HCT116 (cell line): ENCODE data around the gene CBFA2T2. TPM values are rescaled to one million over a fixed set of nuclear protein-coding genes. Genes with fewer than 3 reads are reported as not detected.

Experiments used
- ATAC-seq: fragments of 200-7000 bp; cut with Tn5 transposase; 2 replicates; pipeline ENCODE4 v1.9.1; 2020; ENCODE audit warnings: mild to moderate bottlenecking, moderate library complexity
- BruUV-seq: library from RNA; stranded (reverse); fragments of 400-500 nt; replicated peaks from 2 replicates; lab custom pipeline; 2021; lab: Mats Ljungman, UMichigan
- CTCF ChIA-PET: fragments of 300-600 bp; sonication (Branson Sonifier 250); formaldehyde crosslinking; loops from one replicate; lab custom pipeline; 2021; ENCODE audit warnings: antibody characterized with exemption; lab: Charles Lee
- POLR2A ChIA-PET: fragments of 300-600, 350-600 bp; sonication (Branson Sonifier 250); formaldehyde crosslinking; loops from one replicate; lab custom pipeline; 2021; ENCODE audit warnings: antibody characterized with exemption; lab: Charles Lee
- RAD21 ChIA-PET, 2 experiments: fragments of 300-600 bp; sonication (Branson Sonifier 250); formaldehyde crosslinking; loops; one replicate each; lab custom pipeline; 2023; ENCODE audit warnings: low total read pairs in 2 of 2; ENCODE audit not compliant: uncharacterized antibody in 2 of 2, unreplicated experiment in 2 of 2, low non-redundant PET in 1 of 2; lab: Charles Lee
- DNase-seq: peaks from one replicate; pipeline ENCODE4 v3.0.0-alpha.2; 2010; ENCODE audit warnings: low read depth, low spot score
- H2AFZ ChIP-seq: fragments of 200-600 bp; shearing (Covaris generic), sonication (generic); 2 replicates; pipeline ENCODE4 v1.6.1; 2017; ENCODE audit warnings: low read depth, mixed run types, mixed read lengths, antibody characterized with exemption, low read length; ENCODE audit not compliant: poor library complexity, severe bottlenecking
- H3K27ac ChIP-seq: 2 replicates; pipeline ENCODE4 v1.5.1; 2012; ENCODE audit warnings: low read depth, low read length
- H3K27me3 ChIP-seq: fragments of 200-600 bp; sonication (generic); 2 replicates; pipeline ENCODE4 v1.6.1; 2016; ENCODE audit warnings: mixed run types, low read length, mixed read lengths; ENCODE audit not compliant: insufficient read depth
- H3K36me3 ChIP-seq, 2 experiments: fragments of 200-500 bp in 1 of 2; fragments of 200-600 bp in 1 of 2; sonication (Bioruptor generic) in 1 of 2; sonication (generic) in 1 of 2; 2 replicates each; pipeline versions ENCODE4 v1.5.1 to v1.6.1; 2014 to 2016; ENCODE audit warnings: low read length in 2 of 2, inconsistent platforms in 1 of 2, mixed read lengths in 1 of 2, mixed run types in 1 of 2; ENCODE audit not compliant: insufficient read depth in 2 of 2, control insufficient read depth in 1 of 2
- H3K4me1 ChIP-seq, 2 experiments: fragments of 200-600 bp in 1 of 2; sonication (generic) in 1 of 2; 2 replicates each; pipeline versions ENCODE4 v1.5.1 to v1.6.1; 2012 to 2017; ENCODE audit warnings: low read length in 2 of 2, inconsistent platforms in 1 of 2, mild to moderate bottlenecking in 1 of 2, mixed read lengths in 1 of 2, mixed run types in 1 of 2, moderate library complexity in 1 of 2; ENCODE audit not compliant: insufficient read depth in 2 of 2, control insufficient read depth in 1 of 2
- H3K4me2 ChIP-seq: fragments of 200-600 bp; sonication (generic); 2 replicates; pipeline ENCODE4 v1.6.1; 2017; ENCODE audit warnings: mixed run types, low read length, mixed read lengths
- H3K4me3 ChIP-seq, 2 experiments: fragments of 200-600 bp in 1 of 2; sonication (generic) in 1 of 2; replicated peaks in 1 of 2; 2 replicates each; pipeline ENCODE4 v1.5.1; 2011 to 2016; ENCODE audit warnings: low read length in 2 of 2, control low read depth in 1 of 2, low read depth in 1 of 2, mild to moderate bottlenecking in 1 of 2, mixed read lengths in 1 of 2, mixed run types in 1 of 2
- H3K79me2 ChIP-seq: fragments of 200-600 bp; sonication (generic); 2 replicates; pipeline ENCODE4 v1.6.1; 2017; ENCODE audit warnings: mild to moderate bottlenecking, mixed run types, low read length, moderate library complexity, mixed read lengths; ENCODE audit not compliant: insufficient read depth
- H3K9ac ChIP-seq: fragments of 200-600 bp; sonication (generic); 2 replicates; pipeline ENCODE4 v1.6.1; 2016; ENCODE audit warnings: low read length, mixed read lengths
- H3K9me2 ChIP-seq: fragments of 200-600 bp; sonication (generic), shearing (Covaris generic); 2 replicates; pipeline ENCODE4 v1.6.1; 2017; ENCODE audit warnings: mixed run types, mild to moderate bottlenecking, moderate library complexity; ENCODE audit not compliant: insufficient read depth
- H3K9me3 ChIP-seq, 2 experiments: fragments of 200-500 bp in 1 of 2; fragments of 200-600 bp in 1 of 2; sonication (Bioruptor generic) in 1 of 2; sonication (generic) in 1 of 2; 2 replicates each; pipeline ENCODE4 v1.6.1; 2014 to 2017; ENCODE audit warnings: low read length in 2 of 2, mixed read lengths in 2 of 2, inconsistent platforms in 1 of 2, low read depth in 1 of 2, mild to moderate bottlenecking in 1 of 2, mixed run types in 1 of 2, moderate library complexity in 1 of 2; ENCODE audit not compliant: control insufficient read depth in 1 of 2, insufficient read depth in 1 of 2
- H4K20me1 ChIP-seq: fragments of 200-600 bp; sonication (generic), shearing (Covaris generic); 2 replicates; pipeline ENCODE4 v1.6.1; 2017; ENCODE audit warnings: mixed run types, mild to moderate bottlenecking, moderate library complexity; ENCODE audit not compliant: insufficient read depth
- CBX3 ChIP-seq: IDR thresholded peaks from 2 replicates; pipeline ENCODE4 v1.6.1; 2012; ENCODE audit warnings: low read depth
- CEBPB ChIP-seq: IDR thresholded peaks from 2 replicates; pipeline ENCODE4 v1.6.1; 2012; ENCODE audit warnings: low read depth
- ELF1 ChIP-seq: IDR thresholded peaks from 2 replicates; pipeline ENCODE4 v1.6.1; 2012; ENCODE audit warnings: low read depth, borderline replicate concordance
- POLR2A ChIP-seq: IDR thresholded peaks from 2 replicates; pipeline ENCODE4 v1.7.0; 2011; ENCODE audit warnings: borderline replicate concordance; ENCODE audit not compliant: insufficient read depth, insufficient read length; ENCODE audit errors: extremely low read depth
- SP1 ChIP-seq: IDR thresholded peaks from 2 replicates; pipeline ENCODE4 v1.6.1; 2012; ENCODE audit warnings: low read depth
- SRF ChIP-seq: IDR thresholded peaks from 2 replicates; pipeline ENCODE4 v1.6.1; 2012; ENCODE audit warnings: low read depth
- TCF7L2 ChIP-seq: IDR thresholded peaks from 2 replicates; pipeline ENCODE4 v1.7.0; 2011; ENCODE audit warnings: borderline replicate concordance, inconsistent platforms; ENCODE audit not compliant: insufficient read depth, insufficient read length; ENCODE audit errors: extremely low read depth
- ZNF274 ChIP-seq: fragments of 200-500 bp; sonication (Bioruptor generic); IDR thresholded peaks from 2 replicates; pipeline ENCODE4 v1.6.1; 2014; ENCODE audit warnings: mild to moderate bottlenecking, low read depth, low read length, inconsistent platforms
- intact Hi-C: fragments of 100-400 bp; cut with micrococcal nuclease; formaldehyde crosslinking; loops from 2 replicates; pipeline ENCODE4 v1.10.0; 2022
- total RNA-seq: library from RNA; stranded (reverse); gene quantifications from one replicate; pipeline ENCODE4 v1.2.1, GENCODE V29; 2021; ENCODE audit not compliant: unreplicated experiment
- TF ChIP-seq, protein P1 (sequence below): IDR thresholded peaks from 2 replicates; pipeline ENCODE4 v1.6.1; 2012; ENCODE audit warnings: low read depth

CBFA2T2 gene
- total RNA-seq, 1 experiment from 2014 or later: 8.0 TPM

GRCh38 chr20:33653218-33653899, 163.5 kb downstream of the CBFA2T2 start (continued):
- TF ChIP-seq, protein P1, sequence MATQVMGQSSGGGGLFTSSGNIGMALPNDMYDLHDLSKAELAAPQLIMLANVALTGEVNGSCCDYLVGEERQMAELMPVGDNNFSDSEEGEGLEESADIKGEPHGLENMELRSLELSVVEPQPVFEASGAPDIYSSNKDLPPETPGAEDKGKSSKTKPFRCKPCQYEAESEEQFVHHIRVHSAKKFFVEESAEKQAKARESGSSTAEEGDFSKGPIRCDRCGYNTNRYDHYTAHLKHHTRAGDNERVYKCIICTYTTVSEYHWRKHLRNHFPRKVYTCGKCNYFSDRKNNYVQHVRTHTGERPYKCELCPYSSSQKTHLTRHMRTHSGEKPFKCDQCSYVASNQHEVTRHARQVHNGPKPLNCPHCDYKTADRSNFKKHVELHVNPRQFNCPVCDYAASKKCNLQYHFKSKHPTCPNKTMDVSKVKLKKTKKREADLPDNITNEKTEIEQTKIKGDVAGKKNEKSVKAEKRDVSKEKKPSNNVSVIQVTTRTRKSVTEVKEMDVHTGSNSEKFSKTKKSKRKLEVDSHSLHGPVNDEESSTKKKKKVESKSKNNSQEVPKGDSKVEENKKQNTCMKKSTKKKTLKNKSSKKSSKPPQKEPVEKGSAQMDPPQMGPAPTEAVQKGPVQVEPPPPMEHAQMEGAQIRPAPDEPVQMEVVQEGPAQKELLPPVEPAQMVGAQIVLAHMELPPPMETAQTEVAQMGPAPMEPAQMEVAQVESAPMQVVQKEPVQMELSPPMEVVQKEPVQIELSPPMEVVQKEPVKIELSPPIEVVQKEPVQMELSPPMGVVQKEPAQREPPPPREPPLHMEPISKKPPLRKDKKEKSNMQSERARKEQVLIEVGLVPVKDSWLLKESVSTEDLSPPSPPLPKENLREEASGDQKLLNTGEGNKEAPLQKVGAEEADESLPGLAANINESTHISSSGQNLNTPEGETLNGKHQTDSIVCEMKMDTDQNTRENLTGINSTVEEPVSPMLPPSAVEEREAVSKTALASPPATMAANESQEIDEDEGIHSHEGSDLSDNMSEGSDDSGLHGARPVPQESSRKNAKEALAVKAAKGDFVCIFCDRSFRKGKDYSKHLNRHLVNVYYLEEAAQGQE: no peak
- no peak for TF ChIP-seq SRF

DNA sequence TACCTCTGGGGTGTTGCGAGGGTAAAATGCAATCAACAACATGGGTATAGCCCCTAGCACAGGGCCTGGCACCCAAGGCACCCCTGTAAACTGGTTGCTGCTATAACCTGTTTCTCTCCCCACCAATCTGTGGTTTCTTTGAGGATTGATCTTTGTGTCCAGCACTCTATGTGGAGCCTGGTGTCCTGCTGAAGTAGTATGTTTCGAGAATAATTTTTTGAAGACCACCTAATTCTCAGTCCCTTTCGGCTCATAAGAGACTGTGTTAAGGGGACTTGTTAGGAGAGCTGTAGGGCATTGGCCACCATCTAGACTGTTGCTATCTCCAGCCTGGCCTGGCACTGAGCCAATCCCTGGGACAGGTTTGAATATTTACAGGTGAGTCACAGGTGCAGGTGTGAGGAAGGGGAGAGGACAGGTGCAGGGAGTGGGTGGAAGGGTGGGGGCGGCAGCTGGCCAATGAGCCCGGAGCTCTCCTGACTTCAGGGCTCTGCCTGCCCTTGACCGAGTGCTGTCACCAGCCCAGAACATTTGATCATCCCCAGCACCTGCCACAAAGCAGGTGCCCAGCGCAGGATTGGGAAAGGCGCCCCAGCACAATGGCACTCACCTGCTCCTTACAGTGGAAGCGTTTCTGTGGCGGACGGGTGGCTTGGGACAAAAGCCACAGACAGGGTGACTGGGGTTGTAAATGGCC, 164.2 kb downstream of the CBFA2T2 start:
- Histone ChIP-seq H2AFZ (no peak overlapping the region), H3K9ac (no peak overlapping the region), H3K4me1 (peaks cover 0 to 16% of the 10 kb centered on the region in 2 experiments; a peak in 1 of 4 replicates), H3K27me3 (no peaks in the 10 kb centered on the region), H3K36me3 (peaks cover 0 to 3% of the 10 kb centered on the region in 2 experiments; a peak in 1 of 4 replicates), H3K27ac (no peak overlapping the region), H3K9me3 (no peaks in the 10 kb centered on the region), H3K79me2 (no peaks in the 10 kb centered on the region), H3K9me2 (no peaks in the 10 kb centered on the region), H3K4me3 (no peak overlapping the region), H4K20me1 (no peaks in the 10 kb centered on the region), H3K4me2 (no peak overlapping the region)
- DNase-seq: no peak
- POLR2A ChIA-PET: interaction anchor here (1.5 kb wide), 1 partner anchor 10 kb away, joined by 6 read pairs; no protein-coding TSS in a partner anchor
- BruUV-seq: TSS peak; percentile 3
- CTCF ChIA-PET: interaction anchor here (1.0 to 2.1 kb wide), 5 partner anchors 10 to 252 kb away, joined by 3 to 13 read pairs (median 6); partner anchors contain the start of gene CDK5RAP1
- ATAC-seq: peak; percentile 15; the same call in 1 of the 2 replicates
- no peak for TF ChIP-seq CEBPB
- TF ChIP-seq CBX3: no peak
- TF ChIP-seq POLR2A: no peak
- TF ChIP-seq TCF7L2: no peak
- no peak for TF ChIP-seq ELF1
- no peak for TF ChIP-seq ZNF274
- TF ChIP-seq, protein P1: no peak
- TF ChIP-seq SP1: no peak
- RAD21 ChIA-PET: interaction anchor here (0.6 to 1.1 kb wide), 3 partner anchors 79 to 237 kb away, joined by 3 to 5 read pairs (median 4); no protein-coding TSS in a partner anchor
- intact Hi-C loops: loop anchor here (2.0 to 10.0 kb wide), 3 partner anchors 137 to 471 kb away; no protein-coding TSS in a partner anchor
